GM23248 (cell line): ENCODE data around the gene GEMIN4. TPM values are rescaled to one million over a fixed set of nuclear protein-coding genes. Genes with fewer than 3 reads are reported as not detected.

Source experiments
- DNase-seq: peaks from one replicate; pipeline ENCODE4 v3.0.0-alpha.2; 2015
- H2AFZ ChIP-seq: fragments of 200-600 bp; sonication (generic); 2 replicates; pipeline ENCODE4 v1.6.1; 2016; ENCODE audit warnings: antibody characterized with exemption
- H3F3A ChIP-seq: fragments of 200-600 bp; sonication (generic); 2 replicates; pipeline ENCODE4 v1.6.1; 2016; ENCODE audit warnings: mild to moderate bottlenecking, antibody characterized with exemption, mixed run types; ENCODE audit not compliant: insufficient read depth
- H3K27ac ChIP-seq: fragments of 200-600 bp; sonication (generic); 2 replicates; pipeline ENCODE4 v1.5.1; 2016; ENCODE audit warnings: mild to moderate bottlenecking
- H3K27me3 ChIP-seq: fragments of 200-600 bp; sonication (generic); replicated peaks from 2 replicates; pipeline ENCODE4 v1.6.1; 2016; ENCODE audit warnings: mild to moderate bottlenecking; ENCODE audit not compliant: insufficient read depth
- H3K36me3 ChIP-seq: fragments of 200-600 bp; sonication (generic); 2 replicates; pipeline ENCODE4 v1.6.1; 2016; ENCODE audit warnings: low read depth, mild to moderate bottlenecking
- H3K4me1 ChIP-seq: fragments of 200-600 bp; sonication (generic); 2 replicates; pipeline ENCODE4 v1.6.1; 2016; ENCODE audit warnings: mild to moderate bottlenecking; ENCODE audit not compliant: insufficient read depth
- H3K4me2 ChIP-seq: fragments of 200-600 bp; sonication (generic); one replicate; pipeline ENCODE4 v1.6.1; 2016; ENCODE audit warnings: mild to moderate bottlenecking; ENCODE audit not compliant: unreplicated experiment
- H3K4me3 ChIP-seq: fragments of 200-600 bp; sonication (generic); 2 replicates; pipeline ENCODE4 v1.5.1; 2016; ENCODE audit warnings: mild to moderate bottlenecking
- H3K79me2 ChIP-seq: fragments of 200-600 bp; sonication (generic); 2 replicates; pipeline ENCODE4 v1.6.1; 2016; ENCODE audit warnings: mild to moderate bottlenecking; ENCODE audit not compliant: insufficient read depth
- H3K9ac ChIP-seq: fragments of 200-600 bp; sonication (generic); 2 replicates; pipeline ENCODE4 v1.6.1; 2016; ENCODE audit warnings: mild to moderate bottlenecking
- H3K9me2 ChIP-seq: fragments of 200-600 bp; sonication (generic); 2 replicates; pipeline ENCODE4 v1.6.1; 2016; ENCODE audit warnings: mixed run types, mild to moderate bottlenecking, moderate library complexity; ENCODE audit not compliant: insufficient read depth
- H3K9me3 ChIP-seq: fragments of 200-600 bp; sonication (generic); one replicate; pipeline ENCODE4 v1.6.1; 2017; ENCODE audit warnings: low read depth
- H4K20me1 ChIP-seq: fragments of 200-600 bp; sonication (generic); 2 replicates; pipeline ENCODE4 v1.6.0; 2016; ENCODE audit not compliant: insufficient read depth
- EZH2 ChIP-seq: fragments of 200-600 bp; sonication (generic); IDR thresholded peaks from 2 replicates; pipeline ENCODE4 v1.6.1; 2018; ENCODE audit warnings: antibody characterized with exemption, mild to moderate bottlenecking; ENCODE audit not compliant: insufficient read depth, poor library complexity, severe bottlenecking
- EZH2phosphoT487 ChIP-seq: fragments of 200-600 bp; sonication (generic); IDR thresholded peaks from 2 replicates; pipeline ENCODE4 v1.6.1; 2018; ENCODE audit warnings: antibody characterized with exemption, moderate library complexity, mild to moderate bottlenecking, low read depth; ENCODE audit not compliant: insufficient read depth
- WGBS, 2 experiments: methylation state at CpG; one replicate each; pipeline ENCODE4 v1.1.6; 2015 to 2017; ENCODE audit warnings: low lambda C conversion rate in 2 of 2, low coverage in 1 of 2; ENCODE audit errors: missing lambda C conversion rate in 2 of 2; 5-methylcytosine and 5-hydroxymethylcytosine counted together
- in situ Hi-C: fragments of 300-500 bp; cut with MboI; formaldehyde crosslinking; loops from 2 replicates; pipeline ENCODE4 v1.15.0; 2020
- polyA plus RNA-seq: library from polyadenylated mRNA; unstranded; fragments of >200 nt; fragmentation: Nextera tagmentation; extraction: Ambion mirVana; gene quantifications from 2 replicates; pipeline ENCODE4 v1.2.1, GENCODE V29; 2016
- total RNA-seq: library from RNA; depleted of rRNA; stranded (reverse); fragments of >200 nt; shearing (Covaris generic); gene quantifications from 2 replicates; pipeline ENCODE4 v1.2.3, GENCODE V29; 2014

GEMIN4 gene
- total and polyA plus RNA-seq, 2 experiments from 2014 or later = 11.1 to 18.2 TPM

DNA sequence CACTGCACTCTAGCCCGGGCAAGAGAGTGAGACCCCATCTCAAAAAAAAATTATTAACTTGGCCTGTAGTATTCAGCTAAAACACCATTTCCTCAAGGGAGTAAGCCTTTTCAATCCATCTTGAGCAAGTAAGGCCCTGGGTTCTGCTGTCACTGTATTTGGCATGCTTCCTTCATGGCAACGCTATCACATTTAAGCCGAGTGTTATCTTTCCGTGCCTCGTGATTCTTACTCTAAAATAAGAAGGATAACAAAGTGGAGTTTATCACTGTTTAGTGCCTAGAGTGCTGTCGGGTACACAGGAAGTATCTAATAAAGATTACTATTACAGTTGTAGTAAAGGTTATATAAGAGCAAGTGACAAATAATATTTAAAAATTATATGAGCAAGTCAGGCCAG is 46.2 kb downstream of the GEMIN4 start:
- TF ChIP-seq EZH2 = no peak
- TF ChIP-seq EZH2phosphoT487 = no peak
- Histone ChIP-seq H3F3A (peaks cover 2% of the 10 kb centered on the region), H3K79me2 (peaks cover 90% of the 10 kb centered on the region), H3K9me3 (no peaks in the 10 kb centered on the region), H4K20me1 (0 out of 2 replicates have a peak, but pooled peaks cover under 1% of the 10 kb centered on the region), H3K27ac (no peak overlapping the region), H3K4me1 (no peaks in the 10 kb centered on the region), H3K9ac (no peak overlapping the region), H3K4me2 (no peak overlapping the region), H3K27me3 (no peaks in the 10 kb centered on the region), H3K4me3 (no peak overlapping the region), H3K36me3 (peaks cover 16% of the 10 kb centered on the region; the same call in 1 of the 2 replicates), H3K9me2 (no peaks in the 10 kb centered on the region), H2AFZ (no peak overlapping the region)
- in situ Hi-C loops = no loop called here
- DNase-seq = no peak
- WGBS, 2 experiments = 88 to 89% methylated on average over 6 of the region's 6 CpGs

DNA sequence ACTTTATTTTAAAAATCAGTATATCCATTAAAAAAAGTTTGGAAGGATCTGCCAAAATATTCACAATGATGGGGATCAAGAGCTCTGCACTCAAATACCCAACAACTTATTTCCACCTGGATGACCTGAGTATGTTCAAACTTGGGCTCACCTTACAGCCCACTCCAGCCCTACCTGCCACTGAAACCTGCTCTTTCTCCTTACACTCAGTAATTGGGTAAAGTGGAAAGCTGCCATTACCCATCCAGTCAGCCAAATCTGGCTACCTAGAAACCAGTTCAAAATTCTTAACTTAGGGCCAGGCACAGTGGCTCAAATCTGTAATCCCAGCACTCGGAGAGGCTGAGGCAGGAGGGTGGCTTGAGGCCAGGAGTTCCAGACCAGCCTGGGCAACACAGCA is 47.1 kb downstream of the GEMIN4 start:
- 84 to 87% methylated on average over 1 of the region's 1 CpG for WGBS, 2 experiments
- Histone ChIP-seq H3K36me3 (peaks cover 18% of the 10 kb centered on the region; the same call in 1 of the 2 replicates), H2AFZ (no peak overlapping the region), H3K79me2 (peaks cover 89% of the 10 kb centered on the region), H3K9ac (no peak overlapping the region), H3K27me3 (no peaks in the 10 kb centered on the region), H3K27ac (no peak overlapping the region), H3K9me2 (no peaks in the 10 kb centered on the region), H3K4me1 (no peaks in the 10 kb centered on the region), H3F3A (peaks cover 5% of the 10 kb centered on the region), H3K4me2 (no peak overlapping the region), H3K4me3 (no peak overlapping the region), H3K9me3 (no peaks in the 10 kb centered on the region), H4K20me1 (0 out of 2 replicates have a peak, but pooled peaks cover 3% of the 10 kb centered on the region)
- in situ Hi-C loops = no loop called here
- no peak for TF ChIP-seq EZH2
- no peak for TF ChIP-seq EZH2phosphoT487
- no peak for DNase-seq

DNA sequence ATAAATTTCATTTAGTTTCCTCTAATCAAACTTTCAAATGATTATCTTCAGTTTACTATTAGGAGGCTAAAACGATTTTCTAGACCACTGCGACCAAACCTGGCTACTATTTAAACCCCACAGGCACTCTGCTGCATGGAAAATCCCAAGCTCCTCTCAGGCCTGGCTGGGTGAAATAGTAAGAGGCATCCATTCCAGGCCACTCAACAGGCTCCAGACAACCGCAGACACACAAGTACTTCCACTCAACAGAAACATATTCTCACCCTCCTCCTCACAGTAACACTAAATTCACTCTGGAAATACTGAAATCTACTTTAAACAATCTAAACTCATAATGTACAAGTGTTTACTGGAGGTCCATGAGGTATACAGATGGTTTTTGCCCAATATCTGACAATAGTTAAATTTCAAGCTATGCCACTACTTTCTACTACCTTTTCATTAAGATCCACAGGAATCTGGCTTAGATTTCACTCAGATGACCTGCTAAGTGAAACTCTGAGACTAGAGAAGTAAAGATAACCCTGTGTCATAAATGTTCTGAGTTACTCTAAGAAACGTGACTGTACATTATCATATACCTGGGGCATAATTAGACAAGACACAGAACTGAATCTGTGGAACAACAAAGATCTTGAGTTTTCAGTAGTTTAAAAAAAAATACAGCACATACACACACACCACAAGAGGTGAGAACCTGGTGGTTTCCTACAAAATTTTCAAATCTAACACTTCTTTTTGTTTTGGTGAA is 47.8 kb downstream of the GEMIN4 start:
- H3K4me1 ChIP-seq = no peaks in the 10 kb centered on the region
- H3K4me2 ChIP-seq = no peak overlapping the region
- in situ Hi-C loops = no loop called here
- H3K79me2 ChIP-seq = peaks cover 89% of the 10 kb centered on the region
- H3K4me3 ChIP-seq = no peak overlapping the region
- WGBS, 2 experiments = 76 to 79% methylated on average over 4 of the region's 4 CpGs
- no peak overlapping the region; the same call in 1 of the 2 replicates for H3K9ac ChIP-seq
- 0 out of 2 replicates have a peak, but pooled peaks cover 3% of the 10 kb centered on the region for H4K20me1 ChIP-seq
- no peak for DNase-seq
- H3K36me3 ChIP-seq = peaks cover 14% of the 10 kb centered on the region; the same call in 1 of the 2 replicates
- H2AFZ ChIP-seq = no peak overlapping the region
- no peaks in the 10 kb centered on the region for H3K9me3 ChIP-seq
- H3K27me3 ChIP-seq = no peaks in the 10 kb centered on the region
- TF ChIP-seq EZH2phosphoT487 (no peak), EZH2 (no peak)
- no peak overlapping the region for H3K27ac ChIP-seq
- H3K9me2 ChIP-seq = no peaks in the 10 kb centered on the region
- peaks cover 5% of the 10 kb centered on the region for H3F3A ChIP-seq

DNA sequence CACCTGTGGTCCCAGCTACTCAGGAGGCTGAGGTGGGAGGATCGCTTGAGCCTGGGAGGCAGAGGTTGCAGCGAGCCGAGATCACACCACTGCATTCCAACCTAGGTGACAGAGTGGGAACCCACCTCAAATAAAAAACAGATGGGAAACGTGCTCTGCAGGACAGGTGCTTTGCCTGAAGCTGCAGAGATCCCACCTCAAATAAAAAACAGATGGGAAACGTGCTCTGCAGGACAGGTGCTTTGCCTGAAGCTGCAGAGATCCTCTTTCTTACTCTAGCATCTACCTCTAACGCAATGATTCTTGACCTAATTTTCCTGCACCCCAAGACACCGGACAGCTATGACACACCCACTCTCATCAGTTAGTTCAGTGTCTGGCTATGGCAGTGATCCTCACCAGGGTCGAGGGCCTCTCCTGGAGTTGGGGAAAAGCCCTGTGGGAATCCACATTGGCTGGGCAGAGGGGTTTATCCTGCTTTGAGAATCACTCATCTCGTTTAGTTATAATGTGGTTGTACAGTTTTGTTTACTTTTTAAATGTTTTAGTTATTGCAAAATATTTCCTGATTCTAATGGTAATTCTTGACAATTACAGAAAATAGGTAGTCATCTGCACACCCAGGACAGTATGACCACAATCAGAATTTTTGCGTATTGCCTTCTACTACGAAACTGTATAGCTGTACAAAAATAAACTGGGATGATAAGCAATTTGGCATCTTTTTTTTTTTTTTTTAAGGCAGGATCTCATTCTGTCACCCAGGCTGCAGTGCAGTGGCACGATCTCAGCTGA is 48.8 kb downstream of the GEMIN4 start:
- Histone ChIP-seq H3K4me1 (no peaks in the 10 kb centered on the region), H3K36me3 (0 out of 2 replicates have a peak, but pooled peaks cover 10% of the 10 kb centered on the region), H3K79me2 (peaks cover 87% of the 10 kb centered on the region), H3K27ac (no peak overlapping the region), H3F3A (peaks cover 5% of the 10 kb centered on the region), H3K4me2 (no peak overlapping the region), H3K4me3 (no peak overlapping the region), H3K27me3 (no peaks in the 10 kb centered on the region), H3K9ac (no peak overlapping the region; the same call in 1 of the 2 replicates), H2AFZ (no peak overlapping the region), H4K20me1 (0 out of 2 replicates have a peak, but pooled peaks cover 3% of the 10 kb centered on the region), H3K9me2 (no peaks in the 10 kb centered on the region), H3K9me3 (no peaks in the 10 kb centered on the region)
- no peak for TF ChIP-seq EZH2phosphoT487
- no peak for TF ChIP-seq EZH2
- no peak for DNase-seq
- in situ Hi-C loops = no loop called here
- 74 to 76% methylated on average over 12 of the region's 12 CpGs for WGBS, 2 experiments
